ENCODE data around the gene RHOF. TPM values are rescaled to one million over a fixed set of nuclear protein-coding genes. Genes with fewer than 3 reads are reported as not detected.
A peak's percentile ranks its signal among the peaks of the same experiment; 100 is the strongest.

RHOF gene
- total RNA-seq (1 to 10 TPM; 5.9 to 7.0 TPM), polyA plus RNA-seq (1 to 10 TPM in 1 of 2 donors, under 1 TPM in 1; 0.97 to 1.1 TPM)

- DNase-seq (ENCODE audit: low spot score): peak; percentile 71
- no peak for TF ChIP-seq EGR1 (IDR thresholded peaks at IDR 0.05; ENCODE audit: low read depth in 2 of 2)
- peak within 1 kb of the TSS; percentile 72 to 73 for H3K9ac ChIP-seq (ENCODE audit: low read depth in 1 of 2, low read length in 2 of 2)
- WGBS: 8% methylated on average over 36 of the region's 36 CpGs
- peaks cover 17 to 52% (median 44%) of the 10 kb centered on the region in 4 donors for H3K4me1 ChIP-seq (ENCODE audit: control insufficient read depth in 4 of 4, insufficient read depth in 4 of 4, low read length in 3 of 4)
- H3K9me3 ChIP-seq (ENCODE audit: control insufficient read depth in 4 of 4, low read length in 3 of 4): no peaks in the 10 kb centered on the region
- no peaks in the 10 kb centered on the region for H3K36me3 ChIP-seq (ENCODE audit: control insufficient read depth in 4 of 4, insufficient read depth in 3 of 4, low read depth in 1 of 4, low read length in 3 of 4)
- H3K27ac ChIP-seq (ENCODE audit: low read depth in 1 of 2, low read length in 2 of 2): peak within 1 kb of the TSS; percentile 92
- H3K4me3 ChIP-seq (ENCODE audit: low read depth in 1 of 3, low read length in 3 of 3): peak within 1 kb of the TSS; percentile 35 to 61 (median 47)
- no peaks in the 10 kb centered on the region for H3K27me3 ChIP-seq (ENCODE audit: control insufficient read depth in 4 of 4, insufficient read depth in 4 of 4, low read length in 3 of 4)
Observed at GRCh38 chr12:121793440-121793837, at the start of gene RHOF. TSS of gene RHOF (minus strand) at chr12:121793688. CDS start at chr12:121793633, 55 bp downstream.

- Histone ChIP-seq H3K4me1 (ENCODE audit: control insufficient read depth in 4 of 4, insufficient read depth in 4 of 4, low read length in 3 of 4) (peaks cover 0 to 4% (median 1%) of the 10 kb centered on the region in 4 donors), H3K27me3 (ENCODE audit: control insufficient read depth in 4 of 4, insufficient read depth in 4 of 4, low read length in 3 of 4) (no peaks in the 10 kb centered on the region), H3K4me3 (ENCODE audit: low read depth in 1 of 3, low read length in 3 of 3) (peak overlapping the region; percentile 49 to 66 (median 51)), H3K36me3 (ENCODE audit: control insufficient read depth in 4 of 4, insufficient read depth in 3 of 4, low read depth in 1 of 4, low read length in 3 of 4) (peaks cover 12 to 42% (median 32%) of the 10 kb centered on the region in 4 donors), H3K27ac (ENCODE audit: low read depth in 1 of 2, low read length in 2 of 2) (peak overlapping the region in 1 of 2 donors; percentile 35), H3K9me3 (ENCODE audit: control insufficient read depth in 4 of 4, low read length in 3 of 4) (no peaks in the 10 kb centered on the region), H3K9ac (ENCODE audit: low read depth in 1 of 2, low read length in 2 of 2) (peak overlapping the region in 1 of 2 donors; percentile 16)
- no peak for DNase-seq (ENCODE audit: low spot score)
- no peak for TF ChIP-seq HNF4A (conservative IDR thresholded peaks at IDR 0.05)
- no peak for TF ChIP-seq REST (IDR thresholded peaks at IDR 0.05)
- no peak for TF ChIP-seq FOXA1 (IDR thresholded peaks at IDR 0.05)
- no peak for TF ChIP-seq GABPA (IDR thresholded peaks at IDR 0.05 in 1 of 2, conservative IDR thresholded peaks at IDR 0.05 in 1 of 2)
- 84% methylated on average over 24 of the region's 24 CpGs for WGBS
Observed at GRCh38 chr12:121839993-121840761, 46.7 kb upstream of the RHOF start.

- H3K9ac ChIP-seq (ENCODE audit: low read depth in 1 of 2, low read length in 2 of 2): peak overlapping the region in 1 of 2 donors; percentile 16
- peak overlapping the region; percentile 49 to 66 (median 51) for H3K4me3 ChIP-seq (ENCODE audit: low read depth in 1 of 3, low read length in 3 of 3)
- peaks cover 12 to 41% (median 31%) of the 10 kb centered on the region in 4 donors for H3K36me3 ChIP-seq (ENCODE audit: control insufficient read depth in 4 of 4, insufficient read depth in 3 of 4, low read depth in 1 of 4, low read length in 3 of 4)
- no peaks in the 10 kb centered on the region for H3K9me3 ChIP-seq (ENCODE audit: control insufficient read depth in 4 of 4, low read length in 3 of 4)
- H3K27ac ChIP-seq (ENCODE audit: low read depth in 1 of 2, low read length in 2 of 2): peak overlapping the region; percentile 5 to 35
- TF ChIP-seq YY1 (IDR thresholded peaks at IDR 0.05): peak; percentile 73
- TF ChIP-seq MAX (IDR thresholded peaks at IDR 0.05): peak; percentile 15
- no peak for TF ChIP-seq TAF1 (conservative IDR thresholded peaks at IDR 0.05)
- TF ChIP-seq SP1 (IDR thresholded peaks at IDR 0.05): peak; percentile 68
- TF ChIP-seq EGR1 (IDR thresholded peaks at IDR 0.05; ENCODE audit: low read depth in 2 of 2): no peak
- no peak for TF ChIP-seq REST (IDR thresholded peaks at IDR 0.05)
- TF ChIP-seq CTCF (IDR thresholded peaks at IDR 0.05; ENCODE audit: low read depth, low read length, missing input control): peak; percentile 22
- peak in 1 of 2 donors; percentile 37 for TF ChIP-seq RAD21 (IDR thresholded peaks at IDR 0.05)
- H3K27me3 ChIP-seq (ENCODE audit: control insufficient read depth in 4 of 4, insufficient read depth in 4 of 4, low read length in 3 of 4): no peaks in the 10 kb centered on the region
- peaks cover 0 to 4% (median 1%) of the 10 kb centered on the region in 4 donors for H3K4me1 ChIP-seq (ENCODE audit: control insufficient read depth in 4 of 4, insufficient read depth in 4 of 4, low read length in 3 of 4)
- 39% methylated on average over 53 of the region's 53 CpGs for WGBS
- peak; percentile 100 for DNase-seq (ENCODE audit: low spot score)
Observed at GRCh38 chr12:121839106-121839992, 45.9 kb upstream of the RHOF start.
